GM10266 (cell line): ENCODE results near the gene UGP2.
"Not testable (repeated sequence)": the region's sequence is repeated elsewhere in the genome, so short reads cannot be mapped to it uniquely, and the experiment has no call there.

Source experiments
- DNase-seq: peaks from one replicate; pipeline ENCODE4 v3.0.0; 2012; ENCODE audit errors: extremely low spot score
- CTCF ChIP-seq: IDR thresholded peaks from 2 replicates; pipeline ENCODE4 v1.5.1; 2012; ENCODE audit warnings: mild to moderate bottlenecking, low read depth; ENCODE audit not compliant: control insufficient read depth, insufficient read depth; ENCODE audit errors: missing control alignments

Gene UGP2

DNA sequence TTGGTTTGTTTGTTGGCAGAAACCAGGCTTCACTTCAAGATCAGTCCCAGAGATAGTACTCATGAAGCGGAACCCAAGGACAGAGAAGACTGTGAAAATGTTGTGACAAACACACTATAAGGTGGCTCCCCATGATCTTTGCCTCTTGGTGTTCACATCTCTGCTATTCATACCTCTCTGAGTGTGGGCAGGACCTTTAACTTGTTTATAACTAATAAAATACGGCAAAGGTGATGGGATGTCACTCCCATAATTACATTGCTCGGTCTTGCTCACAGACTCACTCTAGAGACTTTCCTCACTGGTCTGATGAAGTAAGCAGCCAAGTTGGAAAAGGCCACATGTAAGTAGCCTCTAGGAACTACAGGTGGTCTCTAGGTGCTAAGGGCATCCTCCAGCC lies 30.6 kb upstream of the UGP2 start:
- no peak for DNase-seq
- no peak for TF ChIP-seq CTCF

DNA sequence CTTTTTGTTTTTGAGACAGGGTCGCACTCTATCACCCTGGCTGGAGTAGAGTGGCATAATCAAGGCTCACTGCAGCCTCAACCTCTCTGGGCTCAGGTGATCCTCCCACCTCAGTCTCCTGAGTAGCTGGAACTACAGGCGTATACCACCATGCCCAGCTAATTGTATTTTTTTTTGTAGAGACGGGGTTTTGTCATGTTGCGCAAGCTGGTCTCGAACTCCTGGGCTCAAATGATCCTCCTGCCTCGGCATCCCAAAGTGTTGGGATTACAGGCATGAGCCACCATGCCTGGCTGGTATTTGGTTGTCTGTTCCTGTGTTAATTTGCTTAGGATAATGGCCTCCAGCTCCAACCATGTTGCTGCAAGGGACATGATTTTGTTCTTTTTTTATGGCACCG lies 29.8 kb upstream of the UGP2 start:
- DNase-seq = not testable (repeated sequence)

GRCh38 chr2:63814114-63814513 lies 27.6 kb upstream of the UGP2 start:
- TF ChIP-seq CTCF = no peak
- DNase-seq = no peak

GRCh38 chr2:63817382-63817781 lies 24.3 kb upstream of the UGP2 start:
- no peak for DNase-seq
- no peak for TF ChIP-seq CTCF

- no peak for TF ChIP-seq CTCF
- no peak for DNase-seq
Measured at GRCh38 chr2:63818271-63818670, 23.4 kb upstream of the UGP2 start.

DNA sequence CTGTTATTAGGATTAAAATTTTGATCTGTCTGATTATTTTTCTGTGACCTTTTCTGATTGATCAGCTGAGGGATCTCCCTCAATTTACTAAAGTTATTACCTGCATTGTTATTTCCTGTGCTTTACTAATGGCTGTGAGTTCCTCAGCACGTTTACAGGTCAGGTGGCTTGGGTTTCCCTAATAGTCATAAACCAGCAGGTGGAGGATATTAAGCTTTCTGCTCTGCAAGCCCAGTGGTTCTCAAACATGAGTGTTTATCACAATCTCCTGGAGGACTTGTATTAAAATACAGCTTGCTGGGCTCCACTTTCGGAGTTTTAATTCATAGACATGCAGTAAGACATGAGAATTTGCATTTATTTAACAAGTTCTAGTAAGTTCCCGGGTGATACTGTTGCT lies 22.4 kb upstream of the UGP2 start:
- TF ChIP-seq CTCF = no peak
- no peak for DNase-seq

- TF ChIP-seq CTCF = no peak
- DNase-seq = no peak
Measured at GRCh38 chr2:63819765-63820717, 21.7 kb upstream of the UGP2 start.

- no peak for DNase-seq
- TF ChIP-seq CTCF = no peak
Measured at GRCh38 chr2:63820969-63821368, 20.7 kb upstream of the UGP2 start.
